Left lung (tissue), 10 donors: ENCODE measurements around the gene PLBD2. TPM values are rescaled to one million over a fixed set of nuclear protein-coding genes. Genes with fewer than 3 reads are reported as not detected.

Experiments used
- ATAC-seq: fragments of 200-7000 bp; cut with Tn5 transposase; one replicate; pipeline ENCODE4 v1.9.1; 2020; ENCODE audit warnings: moderate library complexity
- DNase-seq, 4 donors: peaks; one replicate each; pipeline ENCODE4 v3.0.0-alpha.2; 2013 to 2020
- H3K27ac ChIP-seq, 2 donors: fragments of 200-600 bp; sonication (generic) in 1 of 2; one replicate each; pipeline versions ENCODE4 v1.5.0 to v1.8.0; 2020 to 2021
- H3K27me3 ChIP-seq, 2 donors: fragments of 200-600 bp; sonication (generic) in 1 of 2; one replicate each; pipeline versions ENCODE4 v1.5.0 to v1.8.0; 2020 to 2021
- H3K36me3 ChIP-seq, 2 donors: fragments of 200-600 bp; sonication (generic) in 1 of 2; one replicate each; pipeline versions ENCODE4 v1.5.0 to v1.8.0; 2020 to 2021
- H3K4me1 ChIP-seq, 2 donors: fragments of 200-600 bp; one replicate each; pipeline ENCODE4 v1.8.0; 2021
- H3K4me3 ChIP-seq, 2 donors: fragments of 200-600 bp; sonication (generic) in 1 of 2; one replicate each; pipeline versions ENCODE4 v1.5.0 to v1.8.0; 2020 to 2021; ENCODE audit warnings: mild to moderate bottlenecking in 1 of 2
- H3K9me3 ChIP-seq, 2 donors: fragments of 200-600 bp; sonication (generic) in 1 of 2; one replicate each; pipeline versions ENCODE4 v1.5.0 to v1.8.0; 2020 to 2021
- CTCF ChIP-seq, 2 donors: fragments of 200-600 bp; sonication (generic) in 1 of 2; IDR thresholded peaks; one replicate each; pipeline versions ENCODE4 v1.5.0 to v1.8.0; 2021; ENCODE audit warnings: antibody characterized with exemption in 2 of 2
- intact Hi-C, 2 donors: fragments of 100-400 bp; cut with DNase I; formaldehyde crosslinking; loops; one replicate each; pipeline versions ENCODE4 v1.11.2 to v1.14.2; 2022
- polyA plus RNA-seq, 6 donors: library from polyadenylated mRNA; unstranded; fragments of 120-200 nt; gene quantifications; one replicate each; pipeline ENCODE4 v1.2.1, GENCODE V29; 2013; ENCODE audit not compliant: insufficient read length in 6 of 6
- total RNA-seq, 2 donors: library from RNA; stranded (reverse); fragmentation: NEBNext Ultra II Directional; extraction: Animal tissue kit (Norgen Biotek cat#: 25700); gene quantifications; one replicate each; pipeline ENCODE4 v1.2.1, GENCODE V29; 2021
- donor health status: DM: no; HTN: yes; CAD: no.
- donor health status: DM: no; HTN: no; CAD: no.

The PLBD2 gene
- total and polyA plus RNA-seq, 8 donors, result 17.7 to 75.0 (median 20.7) TPM

DNA sequence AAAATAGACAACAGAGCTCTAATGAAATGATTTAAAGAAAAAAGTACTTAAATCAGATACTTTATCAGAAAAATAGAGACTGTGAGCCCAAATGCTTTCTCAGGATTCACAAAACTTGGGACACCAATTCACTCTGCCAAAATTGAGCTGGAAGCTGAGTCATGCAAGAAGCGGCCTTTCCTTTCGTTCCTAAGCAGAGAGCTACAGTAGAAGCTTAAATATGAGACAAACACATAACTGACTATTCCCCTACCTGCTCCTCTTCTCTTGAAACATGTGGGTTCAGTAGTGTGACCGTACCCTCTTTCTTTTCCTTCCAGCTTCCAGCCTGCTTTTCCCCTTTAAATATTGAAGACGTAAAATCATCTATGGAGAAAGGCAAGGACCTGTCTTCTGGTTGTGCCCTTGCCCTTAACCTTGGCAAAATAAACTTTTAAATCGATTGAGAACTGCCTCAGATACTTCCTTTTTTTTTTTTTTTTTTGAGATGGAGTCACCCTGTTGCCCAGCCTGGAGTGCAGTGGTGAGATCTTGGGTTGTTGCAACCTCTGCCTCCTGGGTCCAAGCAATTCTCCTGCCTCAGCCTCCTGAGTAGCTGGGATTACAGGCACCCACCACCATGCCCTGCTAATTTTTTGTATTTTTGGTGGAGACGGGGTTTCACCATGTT lies 49.7 kb downstream of the PLBD2 start:
- H3K27ac ChIP-seq, result no peak overlapping the region
- no peak for TF ChIP-seq CTCF (IDR thresholded peaks at IDR 0.05)
- DNase-seq (no peak), ATAC-seq (peak; percentile 23)
- H3K4me3 ChIP-seq, result no peak overlapping the region
- H3K27me3 ChIP-seq, result no peaks in the 10 kb centered on the region
- H3K9me3 ChIP-seq, result no peaks in the 10 kb centered on the region
- intact Hi-C loops, result no loop called here
- H3K4me1 ChIP-seq, result peaks cover 0 to 20% of the 10 kb centered on the region in 2 donors
- no peaks in the 10 kb centered on the region for H3K36me3 ChIP-seq

GRCh38 chr12:113408756-113409298 lies 50.4 kb downstream of the PLBD2 start:
- Histone ChIP-seq H3K9me3 (no peaks in the 10 kb centered on the region), H3K4me3 (no peak overlapping the region), H3K4me1 (peaks cover 0 to 14% of the 10 kb centered on the region in 2 donors), H3K27ac (no peak overlapping the region), H3K36me3 (no peaks in the 10 kb centered on the region), H3K27me3 (no peaks in the 10 kb centered on the region)
- intact Hi-C loops, result no loop called here
- ATAC-seq (no peak), DNase-seq (no peak)
- no peak for TF ChIP-seq CTCF (IDR thresholded peaks at IDR 0.05)

- no peaks in the 10 kb centered on the region for H3K27me3 ChIP-seq
- H3K4me1 ChIP-seq, result peaks cover 0 to 6% of the 10 kb centered on the region in 2 donors
- H3K4me3 ChIP-seq, result no peak overlapping the region
- DNase-seq (no peak), ATAC-seq (no peak)
- no peak overlapping the region for H3K27ac ChIP-seq
- no peak for TF ChIP-seq CTCF (IDR thresholded peaks at IDR 0.05)
- H3K9me3 ChIP-seq, result no peaks in the 10 kb centered on the region
- intact Hi-C loops, result no loop called here
- H3K36me3 ChIP-seq, result no peaks in the 10 kb centered on the region
Observed at GRCh38 chr12:113409462-113410124, 51.2 kb downstream of the PLBD2 start.

- no peak for TF ChIP-seq CTCF (IDR thresholded peaks at IDR 0.05)
Observed at GRCh38 chr12:113413488-113413939, 55.1 kb downstream of the PLBD2 start.

DNA sequence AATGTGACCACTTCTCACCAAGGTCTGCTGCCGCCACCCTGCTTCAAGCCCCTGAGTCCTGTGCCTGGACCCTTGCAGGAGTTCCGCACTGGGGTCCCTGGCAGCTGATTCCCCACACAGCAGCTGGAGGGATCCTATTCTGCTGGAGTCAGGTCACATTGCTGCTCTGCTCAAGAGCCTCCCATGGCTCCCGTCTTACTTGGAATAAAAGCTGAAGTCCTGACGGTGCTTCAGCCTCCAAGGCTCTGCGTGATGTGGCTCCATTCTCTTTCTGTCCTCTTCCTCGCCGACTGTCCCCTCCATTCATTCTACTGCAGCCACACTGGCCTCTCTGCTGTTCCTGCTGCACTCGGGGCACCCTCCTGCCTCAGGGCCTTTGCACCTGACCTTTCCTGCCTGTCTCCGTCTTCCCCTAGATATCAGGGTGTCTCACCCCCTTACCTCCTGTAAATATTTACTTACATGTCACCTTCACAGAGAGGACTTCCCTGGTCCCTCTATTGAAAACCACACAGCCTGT lies 56.2 kb downstream of the PLBD2 start:
- no peak for DNase-seq
- Histone ChIP-seq H3K27me3 (peaks cover 0 to 3% of the 10 kb centered on the region in 2 donors), H3K27ac (no peak overlapping the region), H3K36me3 (no peaks in the 10 kb centered on the region), H3K4me1 (peaks cover 0 to 18% of the 10 kb centered on the region in 2 donors), H3K9me3 (no peaks in the 10 kb centered on the region), H3K4me3 (no peak overlapping the region)
- no peak for ATAC-seq
- no peak for TF ChIP-seq CTCF (IDR thresholded peaks at IDR 0.05)
- intact Hi-C loops, result no loop called here

More at GRCh38 chr12:113413488-113413939, 55.1 kb downstream of the PLBD2 start:
- no peaks in the 10 kb centered on the region for H3K9me3 ChIP-seq
- ATAC-seq (no peak), DNase-seq (peak in 1 of 4 donors; percentile 40)
- intact Hi-C loops, result no loop called here
- H3K27me3 ChIP-seq, result peaks cover 0 to under 1% of the 10 kb centered on the region in 2 donors
- H3K27ac ChIP-seq, result no peak overlapping the region
- H3K4me3 ChIP-seq, result no peak overlapping the region
- H3K36me3 ChIP-seq, result no peaks in the 10 kb centered on the region
- peaks cover 0 to 10% of the 10 kb centered on the region in 2 donors for H3K4me1 ChIP-seq
